GM12878 (cell line): ENCODE results near the gene TXLNA. TPM values are rescaled to one million over a fixed set of nuclear protein-coding genes. Genes with fewer than 3 reads are reported as not detected.
A peak's percentile ranks its signal among the peaks of the same experiment; 100 is the strongest.

Experiments
- E4F1 ChIP-seq: fragments of 450-650 bp; IDR thresholded peaks from 2 replicates; pipeline ENCODE4 v1.6.1; 2018; ENCODE audit warnings: borderline replicate concordance, mild to moderate bottlenecking; ENCODE audit not compliant: partially characterized antibody
- ETV6 ChIP-seq, 2 experiments: fragments of 450-650 bp in 1 of 2; IDR thresholded peaks in 1 of 2; conservative IDR thresholded peaks in 1 of 2; 2 replicates each; pipeline ENCODE4 v1.6.1; 2014; ENCODE audit warnings: antibody characterized with exemption in 1 of 2, borderline replicate concordance in 1 of 2, low read depth in 1 of 2, mild to moderate bottlenecking in 1 of 2, moderate library complexity in 1 of 2
- FOS ChIP-seq: IDR thresholded peaks from 3 replicates; pipeline ENCODE4 v1.6.1; 2011; ENCODE audit warnings: borderline replicate concordance; ENCODE audit not compliant: insufficient read length; ENCODE audit errors: extremely low read depth
- GABPA ChIP-seq: IDR thresholded peaks from 2 replicates; pipeline ENCODE4 v1.6.1; 2014; ENCODE audit warnings: antibody characterized with exemption, low read depth, mild to moderate bottlenecking, inconsistent platforms
- HDAC2 ChIP-seq: fragments of 200-600 bp; sonication (generic); IDR thresholded peaks from 2 replicates; pipeline ENCODE4 v1.6.1; 2017
- HDAC6 ChIP-seq: fragments of 200-600 bp; sonication (generic); IDR thresholded peaks from one replicate; pipeline ENCODE4 v1.8.0; 2017; ENCODE audit warnings: antibody characterized with exemption; ENCODE audit not compliant: unreplicated experiment
- HSF1 ChIP-seq: fragments of 150-350 bp; IDR thresholded peaks from 2 replicates; pipeline ENCODE4 v1.6.1; 2014; ENCODE audit warnings: mild to moderate bottlenecking, low read depth, low read length
- MYC ChIP-seq: IDR thresholded peaks from 2 replicates; pipeline ENCODE4 v1.6.1; 2011; ENCODE audit warnings: mild to moderate bottlenecking, low read length, moderate library complexity, inconsistent platforms; ENCODE audit not compliant: insufficient read depth, insufficient replicate concordance, insufficient read length, severe bottlenecking
- NFIC ChIP-seq: IDR thresholded peaks from 2 replicates; pipeline ENCODE4 v1.6.1; 2012; ENCODE audit warnings: low read depth, mild to moderate bottlenecking, inconsistent platforms, low read length, moderate library complexity
- NR2C1 ChIP-seq: fragments of 450-650 bp; IDR thresholded peaks from 2 replicates; pipeline ENCODE4 v1.6.1; 2017; ENCODE audit warnings: antibody characterized with exemption, mild to moderate bottlenecking, moderate library complexity
- RAD21 ChIP-seq: IDR thresholded peaks from 2 replicates; pipeline ENCODE4 v1.6.1; 2011; ENCODE audit warnings: mild to moderate bottlenecking, low read depth, low read length, moderate library complexity; ENCODE audit not compliant: insufficient read depth
- RELA ChIP-seq: fragments of 450-650 bp; IDR thresholded peaks from 2 replicates; pipeline ENCODE4 v1.8.0; 2014; ENCODE audit warnings: borderline replicate concordance; ENCODE audit not compliant: partially characterized antibody
- SIN3A ChIP-seq: IDR thresholded peaks from 2 replicates; pipeline ENCODE4 v1.6.1; 2012; ENCODE audit warnings: low read depth, low read length, improper control_type of control experiment
- SIX5 ChIP-seq: IDR thresholded peaks from 2 replicates; pipeline ENCODE4 v1.6.1; 2011; ENCODE audit warnings: mild to moderate bottlenecking, low read depth, low read length, moderate library complexity; ENCODE audit not compliant: severe bottlenecking
- SMAD1 ChIP-seq: fragments of 450-650 bp; IDR thresholded peaks from 2 replicates; pipeline ENCODE4 v1.6.1; 2018; ENCODE audit warnings: mild to moderate bottlenecking, low read depth; ENCODE audit not compliant: partially characterized antibody
- SMARCA5 ChIP-seq: fragments of 450-650 bp; IDR thresholded peaks from 2 replicates; pipeline ENCODE4 v1.6.1; 2017; ENCODE audit warnings: mild to moderate bottlenecking
- ZBTB33 ChIP-seq: fragments of 450-650 bp; IDR thresholded peaks from 2 replicates; pipeline ENCODE4 v1.6.1; 2017; ENCODE audit warnings: mild to moderate bottlenecking
- ZNF622 ChIP-seq: fragments of 450-650 bp; IDR thresholded peaks from 2 replicates; pipeline ENCODE4 v1.6.1; 2017; ENCODE audit warnings: mild to moderate bottlenecking, inconsistent platforms
- polyA plus RNA-seq, 11 experiments: library from polyadenylated mRNA; depleted of rRNA in 4 of 11; unstranded in 6 of 11; stranded (reverse) in 5 of 11; fragments of >200 nt; fragmentation: Nextera tagmentation in 4 of 11; fragmentation: Illumina TruSeq in 1 of 11; extraction: Ambion mirVana in 4 of 11; extraction: Trizol in 1 of 11; gene quantifications; 1 replicate in 1 of 11; 2 replicates in 10 of 11; pipeline versions ENCODE4 v1.2.1 to v1.2.3, GENCODE V29; 2011 to 2016; ENCODE audit warnings: inconsistent platforms in 2 of 11, missing spikeins in 2 of 11, low read depth in 1 of 11
- total RNA-seq, 4 experiments: library from RNA; depleted of rRNA in 3 of 4; stranded (reverse); fragments of >200 nt in 3 of 4; fragmentation: Illumina TruSeq in 1 of 4; extraction: Trizol in 1 of 4; gene quantifications; 2 replicates each; pipeline versions ENCODE4 v1.2.1 to v1.2.3, GENCODE V29; 2013 to 2021

The TXLNA gene
- total and polyA plus RNA-seq, 10 of the 15 experiments (the other 5 are each of a cell fraction or from before 2014, with no cell fraction given): 7.2 to 93.7 (median 47.9) TPM

GRCh38 chr1:32179443-32180185, at the start of gene TXLNA (continued):
- no peak for TF ChIP-seq SMAD1
- peak; percentile 13 for TF ChIP-seq SIX5
- peak; percentile 68 for TF ChIP-seq NR2C1
- TF ChIP-seq SMARCA5: 0 out of 2 replicates have a peak, but pooled peaks have one; percentile 48
- TF ChIP-seq RELA: peak; percentile 63
- TF ChIP-seq HDAC6: no peak
- no peak for TF ChIP-seq HDAC2
- TF ChIP-seq ZBTB33: no peak
- TF ChIP-seq ETV6 (conservative IDR thresholded peaks at IDR 0.05 in 1 of 2, IDR thresholded peaks at IDR 0.05 in 1 of 2; ENCODE audit: borderline replicate concordance in 1 of 2, low read depth in 1 of 2): no peak
- TF ChIP-seq MYC: peak; percentile 96
- TF ChIP-seq GABPA: peak; percentile 72; the same call in 1 of the 2 replicates
- peak; percentile 59; the same call in 1 of the 2 replicates for TF ChIP-seq SIN3A
- no peak for TF ChIP-seq FOS
- no peak for TF ChIP-seq ZNF622
- 0 out of 2 replicates have a peak, but pooled peaks have one; percentile 32 for TF ChIP-seq HSF1
- no peak for TF ChIP-seq RAD21
- no peak for TF ChIP-seq NFIC
- no peak for TF ChIP-seq E4F1
